Measurements from ENCODE around the gene GRIFIN.

DNA sequence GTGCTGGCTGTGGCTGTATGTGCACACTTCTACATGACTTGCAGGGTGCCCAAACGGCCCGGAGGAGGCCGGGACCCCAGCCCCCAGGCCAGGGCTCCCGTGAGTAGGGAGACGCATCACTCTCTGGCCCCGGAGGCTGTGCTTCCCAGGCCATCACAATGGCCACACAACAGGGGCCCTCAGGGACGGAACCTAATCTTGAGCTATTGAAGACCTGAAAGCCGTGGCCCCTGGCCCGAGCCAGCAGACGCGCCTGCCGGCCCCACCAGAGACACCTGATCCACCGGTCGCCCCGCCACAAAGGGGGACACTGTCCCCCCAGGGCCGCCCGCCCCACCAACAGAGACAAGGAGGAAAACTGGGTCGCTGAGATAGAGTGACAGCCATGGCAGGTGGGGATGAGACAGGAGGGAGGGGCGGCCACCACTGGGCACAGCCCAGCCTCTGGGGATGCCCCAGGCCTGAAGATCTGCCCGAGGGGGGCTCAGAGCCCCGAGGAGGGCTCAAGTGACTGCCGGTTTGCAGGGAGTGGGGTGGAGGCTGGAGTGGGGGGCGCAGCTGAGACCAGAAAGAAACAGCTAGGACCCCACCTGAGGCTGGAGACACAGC is 33.2 kb upstream of the GRIFIN start:
- TF ChIP-seq TAF7 (tag; IDR thresholded peaks at IDR 0.05), result no peak
- TF ChIP-seq, protein P1, sequence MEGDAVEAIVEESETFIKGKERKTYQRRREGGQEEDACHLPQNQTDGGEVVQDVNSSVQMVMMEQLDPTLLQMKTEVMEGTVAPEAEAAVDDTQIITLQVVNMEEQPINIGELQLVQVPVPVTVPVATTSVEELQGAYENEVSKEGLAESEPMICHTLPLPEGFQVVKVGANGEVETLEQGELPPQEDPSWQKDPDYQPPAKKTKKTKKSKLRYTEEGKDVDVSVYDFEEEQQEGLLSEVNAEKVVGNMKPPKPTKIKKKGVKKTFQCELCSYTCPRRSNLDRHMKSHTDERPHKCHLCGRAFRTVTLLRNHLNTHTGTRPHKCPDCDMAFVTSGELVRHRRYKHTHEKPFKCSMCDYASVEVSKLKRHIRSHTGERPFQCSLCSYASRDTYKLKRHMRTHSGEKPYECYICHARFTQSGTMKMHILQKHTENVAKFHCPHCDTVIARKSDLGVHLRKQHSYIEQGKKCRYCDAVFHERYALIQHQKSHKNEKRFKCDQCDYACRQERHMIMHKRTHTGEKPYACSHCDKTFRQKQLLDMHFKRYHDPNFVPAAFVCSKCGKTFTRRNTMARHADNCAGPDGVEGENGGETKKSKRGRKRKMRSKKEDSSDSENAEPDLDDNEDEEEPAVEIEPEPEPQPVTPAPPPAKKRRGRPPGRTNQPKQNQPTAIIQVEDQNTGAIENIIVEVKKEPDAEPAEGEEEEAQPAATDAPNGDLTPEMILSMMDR (IDR thresholded peaks at IDR 0.05 in 2 of 3, conservative IDR thresholded peaks at IDR 0.05 in 1 of 3; ENCODE audit: insufficient read depth in 2 of 3, low read depth in 1 of 3, low read length in 3 of 3), result no peak
- no peak for TF ChIP-seq EP300 (IDR thresholded peaks at IDR 0.05; ENCODE audit: low read length)
